GM19372 (cell line): Measurements from ENCODE around the gene IQSEC3.
"Not testable (repeated sequence)": the region's sequence is repeated elsewhere in the genome, so short reads cannot be mapped to it uniquely, and the experiment has no call there.

ENCODE experiments used
- ATAC-seq: cut with Tn5 transposase; IDR thresholded peaks from one replicate; pipeline ENCODE4 v1.9.1; 2021; ENCODE audit warnings: mild to moderate bottlenecking, low read depth, moderate library complexity; ENCODE audit not compliant: unreplicated experiment

IQSEC3 gene

GRCh38 chr12:51962-52361 is 14.6 kb upstream of the IQSEC3 start:
- not testable (repeated sequence) for ATAC-seq

GRCh38 chr12:52902-53734 is 13.4 kb upstream of the IQSEC3 start:
- not testable (repeated sequence) for ATAC-seq

GRCh38 chr12:53735-54730 is 12.5 kb upstream of the IQSEC3 start:
- ATAC-seq, result no peak

GRCh38 chr12:54750-55535 is 11.6 kb upstream of the IQSEC3 start:
- ATAC-seq, result no peak

GRCh38 chr12:56683-57346 is 9.8 kb upstream of the IQSEC3 start:
- no peak for ATAC-seq

- ATAC-seq, result no peak
These were observed 9.0 kb upstream of the IQSEC3 start for GRCh38 chr12:57539-57938.

GRCh38 chr12:58832-59231 is 7.7 kb upstream of the IQSEC3 start:
- no peak for ATAC-seq

GRCh38 chr12:61845-62244 is 4.7 kb upstream of the IQSEC3 start:
- not testable (repeated sequence) for ATAC-seq

GRCh38 chr12:65491-66063 is 990 bp upstream of the IQSEC3 start:
- ATAC-seq, result not testable (repeated sequence)

GRCh38 chr12:66782-67504 is 376 bp downstream of the IQSEC3 start:
- ATAC-seq, result not testable (repeated sequence)

GRCh38 chr12:69677-70076 is 3.1 kb downstream of the IQSEC3 start:
- not testable (repeated sequence) for ATAC-seq

- not testable (repeated sequence) for ATAC-seq
These were observed 4.0 kb downstream of the IQSEC3 start for GRCh38 chr12:70541-70940.

- not testable (repeated sequence) for ATAC-seq
These were observed 5.5 kb downstream of the IQSEC3 start for GRCh38 chr12:72018-72417.

- ATAC-seq, result not testable (repeated sequence)
These were observed 8.0 kb downstream of the IQSEC3 start for GRCh38 chr12:74420-75190.

- ATAC-seq, result not testable (repeated sequence)
These were observed 9.0 kb downstream of the IQSEC3 start for GRCh38 chr12:75541-75940.

GRCh38 chr12:76102-76501 is 9.5 kb downstream of the IQSEC3 start:
- not testable (repeated sequence) for ATAC-seq

- ATAC-seq, result not testable (repeated sequence)
These were observed 10.0 kb downstream of the IQSEC3 start for GRCh38 chr12:76551-76950.

- not testable (repeated sequence) for ATAC-seq
These were observed 10.6 kb downstream of the IQSEC3 start for GRCh38 chr12:77101-77719.
